Heart left ventricle (tissue), 16 donors: ENCODE results near the gene CUBN. TPM values are rescaled to one million over a fixed set of nuclear protein-coding genes. Genes with fewer than 3 reads are reported as not detected.

ENCODE experiments used
- ATAC-seq, 4 donors: fragments of 200-7000 bp; cut with Tn5 transposase; one replicate each; pipeline ENCODE4 v1.9.1; 2020 to 2022; ENCODE audit warnings: moderate library complexity in 4 of 4, mild to moderate bottlenecking in 3 of 4, moderate number of reproducible peaks in 1 of 4
- DNase-seq, 5 donors: peaks; one replicate each; pipeline ENCODE4 v3.0.0-alpha.2; 2020
- H3K27ac ChIP-seq, 12 donors: fragments of 200-600 bp; sonication (generic) in 4 of 12; one replicate each; pipeline versions ENCODE4 v1.5.0 to v1.8.0; 2016 to 2022; ENCODE audit warnings: mild to moderate bottlenecking in 2 of 12
- H3K27me3 ChIP-seq, 9 donors: fragments of 200-600 bp; sonication (generic) in 2 of 9; one replicate each; pipeline versions ENCODE4 v1.5.1 to v1.8.0; 2016 to 2022; ENCODE audit warnings: mild to moderate bottlenecking in 3 of 9
- H3K36me3 ChIP-seq, 9 donors: fragments of 200-600 bp; sonication (generic) in 2 of 9; one replicate each; pipeline versions ENCODE4 v1.5.0 to v1.8.0; 2018 to 2022; ENCODE audit warnings: mild to moderate bottlenecking in 2 of 9
- H3K4me1 ChIP-seq, 12 donors: fragments of 200-600 bp; sonication (generic) in 4 of 12; one replicate each; pipeline versions ENCODE4 v1.5.0 to v1.8.0; 2016 to 2022; ENCODE audit warnings: mild to moderate bottlenecking in 3 of 12
- H3K4me3 ChIP-seq, 12 donors: fragments of 200-600 bp; sonication (generic) in 4 of 12; one replicate each; pipeline versions ENCODE4 v1.5.0 to v1.8.0; 2017 to 2022; ENCODE audit warnings: mild to moderate bottlenecking in 9 of 12, moderate library complexity in 4 of 12
- H3K9me3 ChIP-seq, 12 donors: fragments of 200-600 bp; sonication (generic) in 4 of 12; one replicate each; pipeline versions ENCODE4 v1.5.0 to v1.8.0; 2016 to 2022; ENCODE audit warnings: mild to moderate bottlenecking in 1 of 12
- POLR2A ChIP-seq, 2 donors: fragments of 450-650 bp; IDR thresholded peaks; one replicate each; pipeline ENCODE4 v1.6.1; 2017; ENCODE audit warnings: antibody characterized with exemption in 2 of 2, mild to moderate bottlenecking in 2 of 2, moderate library complexity in 2 of 2
- WGBS, 4 donors: extraction: QIAGEN DNeasy Blood & Tissue Kit in 2 of 4; methylation state at CpG; one replicate each; pipeline versions ENCODE4 v1.1.5 to v1.1.7; 2013 to 2018; 5-methylcytosine and 5-hydroxymethylcytosine counted together
- intact Hi-C, 10 donors: fragments of 100-400 bp; cut with DNase I; formaldehyde crosslinking; loops; one replicate each; pipeline versions ENCODE4 v1.11.1 to v1.14.2; 2022
- polyA plus RNA-seq, 2 donors: library from polyadenylated mRNA; stranded (reverse); fragments of 200-250 nt; gene quantifications; one replicate each; pipeline ENCODE4 v1.2.3, GENCODE V29; 2013
- total RNA-seq, 9 donors: library from RNA; depleted of rRNA in 2 of 9; stranded (reverse); fragments of >200 nt in 2 of 9; fragmentation: NEBNext Ultra II Directional in 3 of 9; extraction: Animal tissue kit (Norgen Biotek cat#: 25700) in 3 of 9; gene quantifications; one replicate each; pipeline versions ENCODE4 v1.1.0 to v1.2.4, GENCODE V29; 2016 to 2023
- TF ChIP-seq, protein P1 (sequence below), 12 donors: fragments of 200-600 bp; sonication (generic) in 4 of 12; IDR thresholded peaks; one replicate each; pipeline versions ENCODE4 v1.5.0 to v1.8.0; 2018 to 2022; ENCODE audit warnings: antibody characterized with exemption in 12 of 12, mild to moderate bottlenecking in 5 of 12
- donor health status: ischemic (EF 13 %, LVEDD 7.1; RV severe dilation, severe dysfunction).
- donor health status: healthy with polysubstance abuse.
- donor health status: DM: no; HTN: yes; CAD: no.
- donor health status: DM: no; HTN: no; CAD: no.
- donor health status: ischemic (EF 25% LVEDD 6.9; RV normal size, moderate dysfunction).
- donor health status: ischemic (EF 25% LVEDD 5.7; RV mildly dilated, moderate dysfunction).
- donor health status: healthy.
- donor health status: DM: yes; HTN: yes; CAD: no.
- donor health status: ischemic (EF 35%, LVEDD 5.7; RV mildly dilated, moderate dysfunction).
- donor health status: nonischemic (EF 11% LVEDD 7.7; RV severe dilation, severe dysfunction).
- donor health status: DM: yes; HTN: yes; CAD: no.
- donor health status: PGD.
- donor health status: ischemic (EF 29% LVEDD 5.4; RV normal size, mild dysfunction).
- donor health status: nonischemic (EF 23%, LVEDD 6.1; RV moderate dilation, normal function).

Gene CUBN
- total and polyA plus RNA-seq, 11 donors: 0.07 to 1.5 (median 0.44) TPM

DNA sequence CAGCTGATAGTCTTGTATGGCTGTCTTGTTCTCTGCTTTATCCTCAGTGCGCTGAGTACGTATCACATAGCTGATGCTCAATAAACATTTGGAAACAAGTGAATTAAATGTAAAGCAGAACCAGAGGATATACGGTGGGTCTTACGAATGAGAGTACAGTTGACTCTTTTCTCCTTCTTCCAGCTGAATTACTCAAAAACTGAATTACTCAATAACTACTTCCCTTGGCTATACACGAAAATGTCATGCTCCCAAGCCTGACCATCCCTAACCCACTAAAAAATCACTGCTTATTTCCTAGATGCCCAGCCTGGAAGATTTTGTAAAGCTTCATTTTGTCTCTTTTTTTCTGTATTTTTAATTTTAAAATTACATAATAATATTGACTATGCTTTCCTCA, 309.2 kb downstream of the CUBN start:
- ATAC-seq: no peak
- TF ChIP-seq POLR2A (IDR thresholded peaks at IDR 0.05): no peak
- TF ChIP-seq, protein P1, sequence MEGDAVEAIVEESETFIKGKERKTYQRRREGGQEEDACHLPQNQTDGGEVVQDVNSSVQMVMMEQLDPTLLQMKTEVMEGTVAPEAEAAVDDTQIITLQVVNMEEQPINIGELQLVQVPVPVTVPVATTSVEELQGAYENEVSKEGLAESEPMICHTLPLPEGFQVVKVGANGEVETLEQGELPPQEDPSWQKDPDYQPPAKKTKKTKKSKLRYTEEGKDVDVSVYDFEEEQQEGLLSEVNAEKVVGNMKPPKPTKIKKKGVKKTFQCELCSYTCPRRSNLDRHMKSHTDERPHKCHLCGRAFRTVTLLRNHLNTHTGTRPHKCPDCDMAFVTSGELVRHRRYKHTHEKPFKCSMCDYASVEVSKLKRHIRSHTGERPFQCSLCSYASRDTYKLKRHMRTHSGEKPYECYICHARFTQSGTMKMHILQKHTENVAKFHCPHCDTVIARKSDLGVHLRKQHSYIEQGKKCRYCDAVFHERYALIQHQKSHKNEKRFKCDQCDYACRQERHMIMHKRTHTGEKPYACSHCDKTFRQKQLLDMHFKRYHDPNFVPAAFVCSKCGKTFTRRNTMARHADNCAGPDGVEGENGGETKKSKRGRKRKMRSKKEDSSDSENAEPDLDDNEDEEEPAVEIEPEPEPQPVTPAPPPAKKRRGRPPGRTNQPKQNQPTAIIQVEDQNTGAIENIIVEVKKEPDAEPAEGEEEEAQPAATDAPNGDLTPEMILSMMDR (IDR thresholded peaks at IDR 0.05): no peak
- Histone ChIP-seq H3K36me3 (no peaks in the 10 kb centered on the region), H3K9me3 (peaks cover 0 to 17% (median 8%) of the 10 kb centered on the region in 12 donors), H3K4me1 (peaks cover 0 to 20% (median 16%) of the 10 kb centered on the region in 12 donors), H3K27me3 (no peaks in the 10 kb centered on the region), H3K27ac (no peak overlapping the region), H3K4me3 (no peak overlapping the region)
- intact Hi-C loops: no loop called here
- no peak for DNase-seq
- WGBS, 4 donors: 89 to 91% (median 90%) methylated on average over 5 of the region's 5 CpGs

DNA sequence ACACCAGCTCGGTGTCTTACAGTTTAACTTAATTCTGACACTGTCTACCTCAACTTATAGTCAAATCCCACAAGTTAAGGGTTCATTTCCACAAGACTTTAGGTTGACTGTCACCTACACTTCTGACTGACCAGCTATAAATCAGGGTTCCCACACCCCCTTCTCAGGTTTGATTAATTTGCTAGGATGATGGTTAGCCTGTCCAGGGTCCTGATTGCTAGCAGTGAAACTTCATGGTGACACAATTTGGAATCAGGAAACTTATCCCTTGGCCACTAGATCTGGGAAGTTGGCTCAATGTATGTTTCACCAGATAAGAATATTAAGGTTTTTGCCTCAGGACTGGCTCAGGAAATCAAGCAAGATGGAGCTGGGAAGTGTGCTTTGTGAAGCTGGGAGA, 309.6 kb downstream of the CUBN start:
- H3K27ac ChIP-seq: no peak overlapping the region
- peaks cover 0 to 24% (median 20%) of the 10 kb centered on the region in 12 donors for H3K4me1 ChIP-seq
- H3K4me3 ChIP-seq: no peak overlapping the region
- no peaks in the 10 kb centered on the region for H3K27me3 ChIP-seq
- 81 to 100% (median 88%) methylated on average over 1 of the region's 1 CpG for WGBS, 4 donors
- DNase-seq: no peak
- no peak for ATAC-seq
- H3K36me3 ChIP-seq: no peaks in the 10 kb centered on the region
- TF ChIP-seq, protein P1 (IDR thresholded peaks at IDR 0.05): no peak
- TF ChIP-seq POLR2A (IDR thresholded peaks at IDR 0.05): no peak
- intact Hi-C loops: no loop called here
- H3K9me3 ChIP-seq: peaks cover 0 to 17% (median 8%) of the 10 kb centered on the region in 12 donors

DNA sequence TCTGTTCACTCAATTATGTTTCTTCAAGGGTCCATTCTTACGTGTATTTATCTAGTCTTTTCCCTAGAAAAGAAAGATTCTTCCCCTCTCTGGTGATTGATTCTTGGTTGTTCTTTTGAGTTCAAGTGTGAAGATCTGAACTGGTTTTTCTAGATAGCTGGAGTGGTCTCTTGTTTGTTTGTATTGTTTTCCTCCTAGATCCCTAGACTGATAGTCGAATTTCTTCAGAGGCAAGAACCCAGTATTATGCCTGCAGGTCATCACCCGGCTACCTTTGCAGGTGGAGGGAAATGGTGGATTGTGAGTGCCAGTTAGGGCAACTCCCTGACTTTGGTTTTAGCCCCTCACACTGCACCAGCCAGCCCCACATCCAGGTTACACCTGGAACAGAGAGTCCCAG, 310.2 kb downstream of the CUBN start:
- Histone ChIP-seq H3K4me1 (peaks cover 0 to 30% (median 23%) of the 10 kb centered on the region in 12 donors), H3K27ac (no peak overlapping the region), H3K4me3 (no peak overlapping the region), H3K27me3 (no peaks in the 10 kb centered on the region), H3K9me3 (peaks cover 0 to 17% (median 8%) of the 10 kb centered on the region in 12 donors), H3K36me3 (no peaks in the 10 kb centered on the region)
- WGBS, 4 donors: 71 to 85% (median 77%) methylated on average over 3 of the region's 3 CpGs
- DNase-seq: no peak
- TF ChIP-seq, protein P1 (IDR thresholded peaks at IDR 0.05): no peak
- TF ChIP-seq POLR2A (IDR thresholded peaks at IDR 0.05): no peak
- intact Hi-C loops: no loop called here
- no peak for ATAC-seq

DNA sequence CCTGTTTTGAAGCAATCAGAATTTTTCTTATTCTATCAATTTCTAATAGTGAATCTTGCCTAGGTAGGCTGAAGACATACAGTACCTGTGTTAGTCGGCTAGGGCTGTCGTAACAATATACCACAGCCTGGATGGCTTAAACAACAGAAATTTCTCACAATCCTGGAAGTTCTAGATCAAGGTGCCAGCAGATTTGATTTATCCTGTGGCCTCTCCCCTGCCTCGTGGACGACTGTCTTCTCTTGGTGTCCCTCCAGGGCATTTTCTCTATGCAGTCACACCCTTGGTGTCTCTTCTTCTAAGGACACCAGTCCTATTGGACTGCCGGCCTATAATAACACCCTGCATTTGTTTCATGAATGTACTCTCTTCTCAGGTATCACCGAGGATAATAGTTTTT, 310.6 kb downstream of the CUBN start:
- H3K9me3 ChIP-seq: peaks cover 0 to 17% (median 8%) of the 10 kb centered on the region in 12 donors
- 86 to 89% (median 87%) methylated on average over 6 of the region's 6 CpGs for WGBS, 4 donors
- H3K27me3 ChIP-seq: no peaks in the 10 kb centered on the region
- TF ChIP-seq POLR2A (IDR thresholded peaks at IDR 0.05): no peak
- TF ChIP-seq, protein P1 (IDR thresholded peaks at IDR 0.05): no peak
- H3K4me1 ChIP-seq: peaks cover 0 to 34% (median 23%) of the 10 kb centered on the region in 12 donors
- H3K27ac ChIP-seq: no peak overlapping the region
- no peak overlapping the region for H3K4me3 ChIP-seq
- intact Hi-C loops: no loop called here
- ATAC-seq: no peak
- DNase-seq: no peak
- H3K36me3 ChIP-seq: peaks cover 0 to 3% (median 0%) of the 10 kb centered on the region in 9 donors
